GM18502 (cell line): ENCODE data around the gene CR1.
A peak's percentile ranks its signal among the peaks of the same experiment; 100 is the strongest.
"Not testable (repeated sequence)": the region's sequence is repeated elsewhere in the genome, so short reads cannot be mapped to it uniquely, and the experiment has no call there.

Source experiments
- ATAC-seq: cut with Tn5 transposase; IDR thresholded peaks from one replicate; pipeline ENCODE4 v1.9.1; 2021; ENCODE audit warnings: mild to moderate bottlenecking; ENCODE audit not compliant: unreplicated experiment, poor library complexity

Gene CR1

DNA sequence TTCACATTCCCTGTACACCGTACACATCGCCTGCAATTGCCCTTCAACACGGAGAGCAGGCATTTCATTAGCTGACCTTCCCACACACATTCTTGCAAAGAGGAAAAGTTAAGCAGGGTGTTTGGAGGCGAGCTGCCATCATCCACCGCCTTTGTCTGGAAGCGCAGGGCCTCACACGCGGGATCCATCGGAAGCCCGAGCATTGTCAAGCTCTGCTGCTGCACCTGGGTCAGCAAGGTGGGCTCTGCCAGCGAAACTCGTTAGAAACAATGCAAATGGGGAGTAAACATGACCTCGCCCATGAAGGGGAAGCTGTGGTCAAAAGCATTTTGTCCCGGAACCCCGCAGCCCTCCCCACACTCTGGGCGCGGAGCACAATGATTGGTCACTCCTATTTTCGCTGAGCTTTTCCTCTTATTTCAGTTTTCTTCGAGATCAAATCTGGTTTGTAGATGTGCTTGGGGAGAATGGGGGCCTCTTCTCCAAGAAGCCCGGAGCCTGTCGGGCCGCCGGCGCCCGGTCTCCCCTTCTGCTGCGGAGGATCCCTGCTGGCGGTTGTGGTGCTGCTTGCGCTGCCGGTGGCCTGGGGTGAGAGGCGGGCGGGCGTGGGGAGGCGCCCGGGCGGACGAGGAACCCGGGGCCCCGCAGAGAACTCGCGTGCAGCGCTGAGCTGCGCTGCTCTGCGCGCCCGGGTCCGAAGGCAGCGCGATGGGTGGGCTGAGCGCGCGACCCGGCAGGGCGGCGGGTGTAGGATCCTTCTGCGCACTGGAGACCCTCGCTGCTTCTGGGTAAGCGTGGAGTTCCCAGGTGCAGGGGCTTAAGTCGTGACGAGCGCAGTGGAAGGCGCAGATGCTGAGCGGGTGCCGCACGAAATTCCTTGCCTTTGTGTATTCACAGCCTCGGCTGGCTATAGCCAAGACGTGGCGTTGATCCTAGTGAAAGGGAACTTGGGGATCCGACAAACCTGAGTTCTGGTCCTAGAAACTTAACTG is at the start of gene CR1:
Gene CR1, plus strand, starts transcription at position 357 of the 992 bp plus-strand sequence. Its CDS starts 111 bp downstream, at position 468.
- ATAC-seq: no peak

GRCh38 chr1:207453710-207454045 is 42.3 kb upstream of the CR1 start:
- peak; percentile 25 for ATAC-seq

- peak; percentile 78 for ATAC-seq
These were observed 41.7 kb upstream of the CR1 start, which contains the start of gene CR2 for GRCh38 chr1:207454046-207454964. Gene CR2 (plus strand): TSS chr1:207454328. CDS start chr1:207454419, 91 bp downstream.

DNA sequence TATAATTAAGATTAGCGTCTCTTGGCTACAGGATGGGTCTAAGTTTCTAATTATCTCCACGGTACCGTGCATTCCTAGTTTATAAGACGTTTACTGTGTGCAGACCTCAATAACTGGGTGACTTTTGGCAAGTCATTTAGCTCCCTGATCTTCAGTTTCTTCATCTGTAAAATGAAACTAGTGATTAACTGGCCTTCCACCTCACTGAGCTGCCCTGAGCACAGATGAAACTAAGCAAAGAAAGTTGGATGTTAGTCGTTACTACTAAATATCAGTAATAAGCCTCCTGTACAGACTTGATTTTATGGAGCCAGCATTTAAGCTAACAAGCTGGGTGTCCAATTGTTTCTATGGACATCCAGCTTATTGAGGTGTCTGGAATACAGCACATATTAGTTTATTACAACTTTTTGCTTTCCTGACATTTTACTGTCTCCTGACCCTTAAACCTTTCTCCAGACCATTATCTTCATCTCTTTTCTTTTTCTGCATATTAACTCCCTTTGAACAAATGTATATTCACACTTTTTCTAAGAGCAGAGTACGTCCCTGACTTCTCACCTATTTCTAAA is 40.7 kb upstream of the CR1 start:
- ATAC-seq: peak; percentile 41

DNA sequence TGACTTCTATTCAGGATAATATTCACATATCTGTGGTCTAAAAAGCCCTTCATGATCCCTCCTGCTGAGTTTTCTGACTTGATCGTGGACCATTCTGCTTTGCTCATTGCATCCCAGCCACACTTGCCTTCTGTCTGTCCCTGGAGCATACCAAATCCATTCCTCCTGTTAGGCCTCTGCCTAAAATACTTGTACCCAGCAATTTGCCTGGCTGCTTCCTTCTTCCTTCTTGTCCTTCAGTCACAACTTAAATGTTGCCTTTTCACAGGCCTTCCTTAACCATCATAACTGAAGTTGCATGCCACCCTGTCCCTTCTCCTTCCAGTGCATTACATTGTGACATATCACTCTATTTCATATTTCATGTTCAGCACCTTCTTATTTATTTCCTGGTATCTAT is 37.5 kb upstream of the CR1 start:
- ATAC-seq: no peak

DNA sequence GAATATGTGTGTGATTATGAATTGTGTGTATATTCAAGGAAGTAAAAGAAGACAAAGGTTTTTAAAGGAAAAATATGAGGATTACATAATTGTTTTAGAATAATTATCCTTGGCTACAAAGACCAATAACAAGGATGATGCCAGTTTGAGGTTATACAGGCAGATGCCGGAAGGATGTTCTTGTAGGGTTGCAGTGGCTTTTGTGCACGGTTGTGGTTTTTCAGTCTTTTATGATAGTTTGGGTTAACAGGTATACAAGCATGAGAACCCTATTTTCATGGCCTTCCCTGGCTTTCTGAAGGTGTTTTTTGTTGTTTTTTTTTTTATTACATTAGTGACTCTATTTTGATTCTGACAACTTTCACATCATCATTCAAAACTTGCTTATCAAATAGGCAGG is 36.9 kb upstream of the CR1 start:
- ATAC-seq: no peak

DNA sequence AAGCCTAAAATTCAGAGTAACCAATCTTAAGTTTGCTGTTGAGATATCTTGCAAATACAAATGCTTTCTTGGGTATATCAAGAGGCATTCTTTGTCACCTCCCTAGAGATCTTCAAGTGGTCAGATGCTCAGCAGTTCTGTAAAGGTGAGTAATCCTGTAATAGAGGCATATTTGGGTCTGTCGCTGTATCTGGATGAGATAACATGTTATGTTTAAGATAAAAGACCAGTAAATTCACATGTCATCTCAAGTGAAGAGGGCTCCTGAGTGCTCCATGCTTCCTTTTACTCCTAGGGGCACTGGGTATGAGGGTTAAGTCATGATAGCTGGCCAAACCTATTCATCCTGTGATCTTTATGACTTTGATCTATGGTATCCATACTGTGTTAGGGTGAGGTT is 34.3 kb upstream of the CR1 start:
- no peak for ATAC-seq

DNA sequence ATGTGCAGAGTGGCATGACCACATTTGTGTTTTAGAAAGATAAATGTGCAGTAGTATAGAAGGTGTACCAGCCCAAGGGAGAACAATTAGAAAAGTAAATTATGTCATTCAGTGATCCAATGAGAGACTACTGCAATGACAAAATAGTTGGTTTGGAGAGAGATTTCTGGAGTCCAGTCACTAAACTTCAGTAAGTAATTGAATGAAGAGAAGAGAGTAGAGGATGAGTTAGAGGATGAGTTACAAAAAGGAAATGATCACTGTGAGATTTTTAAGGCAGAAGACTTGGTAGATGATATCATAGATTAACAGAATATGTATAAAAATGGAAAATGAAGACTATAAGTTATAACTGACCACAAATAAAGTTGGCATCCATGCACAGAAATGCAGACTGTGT is 33.4 kb upstream of the CR1 start:
- no peak for ATAC-seq

DNA sequence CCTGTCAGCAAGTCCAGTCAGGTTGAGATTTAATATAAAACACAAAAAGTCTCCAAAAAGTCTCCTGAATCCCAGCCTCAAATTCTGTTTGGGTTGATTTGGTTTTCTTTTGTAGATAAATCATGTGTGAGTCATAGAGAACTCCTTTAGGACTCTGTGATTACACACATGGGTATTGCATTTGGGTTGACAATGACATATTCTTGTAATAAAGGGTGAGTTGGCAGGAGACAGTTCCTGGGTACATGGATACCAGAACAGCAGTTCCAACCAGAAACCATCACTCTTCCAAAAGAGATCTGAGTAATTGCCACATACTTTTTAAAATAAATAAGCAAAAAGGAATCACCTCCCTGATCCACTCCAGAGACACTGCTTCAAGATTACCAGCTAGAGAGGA is 32.9 kb upstream of the CR1 start:
- no peak for ATAC-seq

GRCh38 chr1:207463571-207463970 is 32.4 kb upstream of the CR1 start:
- no peak for ATAC-seq

DNA sequence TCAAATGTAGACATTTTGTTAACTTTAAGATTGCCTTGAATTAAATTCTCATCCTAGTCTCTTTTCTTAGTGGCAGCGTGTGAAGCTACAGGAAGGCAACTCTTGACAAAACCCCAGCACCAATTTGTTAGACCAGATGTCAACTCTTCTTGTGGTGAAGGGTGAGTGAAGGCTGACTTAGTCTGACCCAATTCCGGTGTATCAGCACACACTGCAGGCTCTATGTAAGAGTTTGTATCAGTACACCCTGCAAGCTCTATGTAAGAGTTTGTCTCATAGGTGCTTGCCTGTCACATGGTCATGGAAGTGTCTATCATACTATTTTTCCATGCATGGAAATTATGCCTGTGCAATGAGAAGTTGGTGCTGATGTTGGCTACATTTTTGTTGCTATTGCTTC is 25.0 kb upstream of the CR1 start:
- ATAC-seq: no peak

DNA sequence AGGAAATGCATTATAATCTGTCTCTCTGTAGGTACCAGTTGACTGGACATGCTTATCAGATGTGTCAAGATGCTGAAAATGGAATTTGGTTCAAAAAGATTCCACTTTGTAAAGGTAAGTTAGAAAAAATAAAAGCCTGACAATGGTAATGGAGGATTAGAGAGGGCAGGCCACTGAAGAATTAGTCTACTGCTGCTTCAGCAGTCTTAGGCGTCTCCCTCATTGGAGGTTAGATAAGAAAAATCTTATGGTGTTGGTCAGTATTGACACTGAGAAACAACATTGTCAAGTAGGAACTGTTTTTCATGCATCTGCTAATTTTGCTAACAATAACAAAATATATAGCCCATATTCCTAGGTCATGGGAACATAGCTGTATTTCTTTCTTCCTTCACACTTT is 21.7 kb upstream of the CR1 start:
- ATAC-seq: no peak

GRCh38 chr1:207486198-207486597 is 9.8 kb upstream of the CR1 start:
- ATAC-seq: no peak

- no peak for ATAC-seq
These were observed 8.3 kb upstream of the CR1 start for GRCh38 chr1:207487636-207488035.

- ATAC-seq: no peak
These were observed 2.7 kb upstream of the CR1 start for GRCh38 chr1:207493212-207493611.

DNA sequence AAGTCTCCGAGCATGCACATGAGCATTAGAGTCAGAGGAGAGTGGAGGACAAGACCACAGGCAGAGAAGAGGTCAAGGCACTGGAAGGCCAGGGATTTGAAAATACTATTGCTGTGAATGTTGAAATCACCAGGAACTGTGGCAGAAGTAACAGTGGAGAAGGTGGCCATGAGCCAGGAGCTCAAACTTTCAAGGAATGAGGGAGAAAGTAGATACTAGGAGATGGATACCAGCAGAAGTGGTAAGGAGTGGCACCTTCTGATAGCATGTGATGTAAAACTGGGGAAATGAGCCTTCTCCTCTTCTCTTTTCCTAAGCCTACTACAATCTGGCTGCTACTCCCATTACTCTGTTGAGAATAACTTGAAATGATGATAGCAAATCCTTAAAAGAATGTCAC is 1.8 kb upstream of the CR1 start:
- no peak for ATAC-seq

GRCh38 chr1:207495281-207495680 is 676 bp upstream of the CR1 start:
- not testable (repeated sequence) for ATAC-seq

DNA sequence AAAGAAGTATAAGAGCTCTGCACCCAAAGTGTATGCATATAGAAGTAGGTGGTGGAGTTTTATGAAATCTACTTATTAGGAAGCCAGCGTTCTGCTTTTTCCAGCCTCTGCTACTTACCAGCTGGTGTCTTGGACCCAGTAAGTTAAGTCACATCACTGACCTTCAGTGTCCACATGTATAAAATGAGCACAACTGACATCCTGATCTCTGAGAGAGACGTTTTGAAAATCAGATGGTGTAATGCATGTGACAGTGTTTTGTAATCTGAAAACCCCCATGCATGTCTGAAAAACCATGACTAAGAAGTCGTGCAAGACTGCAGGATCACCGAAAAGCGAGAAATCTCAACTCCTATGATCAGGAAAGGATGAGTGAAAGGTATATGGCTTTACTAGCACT is 2.0 kb downstream of the CR1 start:
- ATAC-seq: no peak

- ATAC-seq: no peak
These were observed 3.6 kb downstream of the CR1 start for GRCh38 chr1:207499573-207499972.

GRCh38 chr1:207500306-207500705 is 4.3 kb downstream of the CR1 start:
- ATAC-seq: no peak

DNA sequence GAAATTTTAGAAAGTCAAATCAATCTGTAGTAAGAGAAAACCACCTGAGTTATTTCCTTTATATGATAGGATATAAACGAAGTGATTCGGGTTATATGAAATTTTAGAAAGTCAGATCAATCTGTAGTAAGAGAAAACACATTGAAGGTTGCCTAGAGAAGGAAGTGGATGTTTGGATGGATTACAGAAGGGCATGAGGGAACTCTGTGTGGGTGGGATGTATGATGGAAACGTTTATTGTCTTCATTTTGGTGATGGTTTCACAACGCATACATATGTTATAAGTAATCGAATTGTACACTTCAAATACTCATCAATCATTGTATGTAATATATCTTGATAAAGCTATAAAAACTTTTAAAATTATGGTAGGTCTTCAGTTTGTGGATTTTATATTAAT is 5.1 kb downstream of the CR1 start:
- ATAC-seq: no peak
